H1 (cell line): ENCODE results near the gene GCNA. TPM values are rescaled to one million over a fixed set of nuclear protein-coding genes. Genes with fewer than 3 reads are reported as not detected.

ENCODE experiments used
- CTCF ChIA-PET: fragments of 300-600 bp; sonication (Branson Sonifier 250); formaldehyde crosslinking; loops from one replicate; lab custom pipeline; 2021; ENCODE audit not compliant: partially characterized antibody; lab: Charles Lee
- POLR2A ChIA-PET: fragments of 300-600 bp; sonication (Branson Sonifier 250); formaldehyde crosslinking; loops from one replicate; lab custom pipeline; 2021; ENCODE audit warnings: inconsistent platforms; ENCODE audit not compliant: partially characterized antibody; lab: Charles Lee
- DNase-seq, 2 experiments: peaks; one replicate each; pipeline versions ENCODE4 v3.0.0 to v3.0.0-alpha.2; 2010 to 2022; ENCODE audit warnings: low spot score in 2 of 2, low read depth in 1 of 2, mixed read lengths in 1 of 2
- FAIRE-seq: peaks from 2 replicates; lab custom pipeline; 2011; peaks lifted over from hg19 to GRCh38; lab: Jason Lieb, UNC
- H2AFZ ChIP-seq: 2 replicates; pipeline ENCODE4 v1.8.1; 2012; ENCODE audit warnings: low read length, inconsistent platforms
- H2AK5ac ChIP-seq: 2 replicates; pipeline ENCODE4 v1.6.1; 2013; ENCODE audit warnings: low read depth, low read length
- H2BK120ac ChIP-seq: replicated peaks from 2 replicates; pipeline ENCODE3; 2013; ENCODE audit warnings: low read depth, low read length, inconsistent platforms
- H2BK12ac ChIP-seq: 2 replicates; pipeline ENCODE4 v1.6.1; 2013; ENCODE audit warnings: low read depth, low read length
- H2BK15ac ChIP-seq: 2 replicates; pipeline ENCODE4 v1.6.1; 2013; ENCODE audit warnings: low read length
- H2BK20ac ChIP-seq: 2 replicates; pipeline ENCODE4 v1.6.1; 2013; ENCODE audit warnings: low read length
- H2BK5ac ChIP-seq: 2 replicates; pipeline ENCODE4 v1.6.1; 2013; ENCODE audit warnings: low read depth, low read length
- H3K14ac ChIP-seq: 2 replicates; pipeline ENCODE4 v1.6.1; 2013; ENCODE audit warnings: inconsistent platforms; ENCODE audit not compliant: insufficient read length
- H3K18ac ChIP-seq: 2 replicates; pipeline ENCODE4 v1.6.1; 2013; ENCODE audit warnings: low read length; ENCODE audit errors: extremely low read depth
- H3K23ac ChIP-seq: 2 replicates; pipeline ENCODE4 v1.6.1; 2013; ENCODE audit warnings: inconsistent platforms; ENCODE audit not compliant: insufficient read length
- H3K23me2 ChIP-seq: 2 replicates; pipeline ENCODE4 v1.6.1; 2013; ENCODE audit warnings: low read depth, low read length
- H3K27ac ChIP-seq: 2 replicates; pipeline ENCODE4 v1.6.1; 2011; ENCODE audit warnings: low read depth, low read length, inconsistent platforms
- H3K27me3 ChIP-seq, 4 experiments: replicated peaks in 1 of 4; 1 replicate in 1 of 4; 2 replicates in 3 of 4; pipeline versions ENCODE4 v1.6.1 to v1.8.1; 2011 to 2013; ENCODE audit warnings: low read length in 3 of 4, mild to moderate bottlenecking in 3 of 4, inconsistent platforms in 2 of 4, mixed read lengths in 2 of 4, moderate library complexity in 1 of 4; ENCODE audit not compliant: control insufficient read depth in 3 of 4, insufficient read depth in 3 of 4; ENCODE audit errors: extremely low read depth in 1 of 4
- H3K36me3 ChIP-seq, 4 experiments: 2 replicates each; pipeline versions ENCODE4 v1.6.1 to v1.8.1; 2011 to 2013; ENCODE audit warnings: mild to moderate bottlenecking in 4 of 4, low read length in 3 of 4, moderate library complexity in 2 of 4, control low read depth in 1 of 4, inconsistent platforms in 1 of 4; ENCODE audit not compliant: insufficient read depth in 4 of 4, control insufficient read depth in 2 of 4
- H3K4ac ChIP-seq: replicated peaks from 2 replicates; pipeline ENCODE3; 2013; ENCODE audit warnings: low read length, low read depth, mixed read lengths, inconsistent platforms; ENCODE audit not compliant: insufficient read length
- H3K4me1 ChIP-seq, 4 experiments: replicated peaks in 1 of 4; 1 replicate in 1 of 4; 2 replicates in 3 of 4; pipeline versions ENCODE4 v1.6.1 to v1.8.1; 2011 to 2013; ENCODE audit warnings: low read length in 3 of 4, inconsistent platforms in 2 of 4, mixed read lengths in 1 of 4; ENCODE audit not compliant: insufficient read depth in 4 of 4, control insufficient read depth in 3 of 4
- H3K4me2 ChIP-seq, 2 experiments: 2 replicates each; pipeline versions ENCODE4 v1.6.1 to v1.8.1; 2011 to 2013; ENCODE audit warnings: low read depth in 2 of 2, low read length in 2 of 2, control low read depth in 1 of 2, inconsistent platforms in 1 of 2, mild to moderate bottlenecking in 1 of 2; ENCODE audit not compliant: insufficient read depth in 1 of 2
- H3K4me3 ChIP-seq, 4 experiments: fragments of 200-600, 300-600 bp in 1 of 4; sonication (generic), shearing (Covaris generic), sonication (Bioruptor Twin) in 1 of 4; 2 replicates each; pipeline versions ENCODE4 v1.5.1 to v1.8.1; 2011 to 2016; ENCODE audit warnings: low read length in 4 of 4, low read depth in 3 of 4, control low read depth in 2 of 4, inconsistent platforms in 2 of 4, mild to moderate bottlenecking in 2 of 4, mixed read lengths in 1 of 4, moderate library complexity in 1 of 4; ENCODE audit not compliant: insufficient read depth in 2 of 4; ENCODE audit errors: extremely low read depth in 1 of 4
- H3K56ac ChIP-seq: replicated peaks from 2 replicates; pipeline ENCODE3; 2013; ENCODE audit warnings: low read depth, mild to moderate bottlenecking, mixed read lengths, low read length, inconsistent platforms; ENCODE audit not compliant: insufficient read length
- H3K79me1 ChIP-seq: 2 replicates; pipeline ENCODE4 v1.6.1; 2013; ENCODE audit warnings: low read depth, low read length, control low read depth
- H3K79me2 ChIP-seq, 2 experiments: 2 replicates each; pipeline versions ENCODE4 v1.6.1 to v1.8.1; 2012 to 2013; ENCODE audit warnings: low read length in 2 of 2, mild to moderate bottlenecking in 2 of 2, inconsistent platforms in 1 of 2; ENCODE audit not compliant: insufficient read depth in 2 of 2, control insufficient read depth in 1 of 2
- H3K9ac ChIP-seq, 4 experiments: replicated peaks in 1 of 4; 1 replicate in 1 of 4; 2 replicates in 3 of 4; pipeline versions ENCODE4 v1.6.1 to v1.8.1; 2011 to 2013; ENCODE audit warnings: low read depth in 3 of 4, low read length in 3 of 4, control low read depth in 2 of 4, mild to moderate bottlenecking in 2 of 4, moderate library complexity in 2 of 4, inconsistent platforms in 1 of 4; ENCODE audit errors: extremely low read depth in 1 of 4
- H3K9me3 ChIP-seq, 2 experiments: 2 replicates each; pipeline versions ENCODE4 v1.6.1 to v1.8.1; 2012 to 2013; ENCODE audit warnings: mild to moderate bottlenecking in 2 of 2, moderate library complexity in 2 of 2, control low read depth in 1 of 2, inconsistent platforms in 1 of 2, low read depth in 1 of 2, low read length in 1 of 2, mixed read lengths in 1 of 2; ENCODE audit not compliant: insufficient read depth in 2 of 2
- H4K20me1 ChIP-seq, 2 experiments: replicated peaks in 1 of 2; 2 replicates each; pipeline versions ENCODE3 to v1.8.1; 2011 to 2013; ENCODE audit warnings: inconsistent platforms in 2 of 2, low read length in 2 of 2, mild to moderate bottlenecking in 1 of 2; ENCODE audit not compliant: insufficient read depth in 2 of 2, control insufficient read depth in 1 of 2
- H4K5ac ChIP-seq: 2 replicates; pipeline ENCODE4 v1.6.1; 2013; ENCODE audit warnings: low read length, low read depth, mixed read lengths, inconsistent platforms; ENCODE audit not compliant: insufficient read length
- H4K8ac ChIP-seq: 2 replicates; pipeline ENCODE4 v1.8.0; 2013; ENCODE audit warnings: mild to moderate bottlenecking, moderate library complexity, low read length, inconsistent platforms; ENCODE audit not compliant: insufficient read depth; ENCODE audit errors: extremely low read depth
- H4K91ac ChIP-seq: replicated peaks from 2 replicates; pipeline ENCODE3; 2013; ENCODE audit warnings: low read length, mixed read lengths, inconsistent platforms; ENCODE audit not compliant: insufficient read length
- ATF3 ChIP-seq: IDR thresholded peaks from 2 replicates; pipeline ENCODE4 v1.6.1; 2011; ENCODE audit warnings: low read depth, mild to moderate bottlenecking, low read length; ENCODE audit not compliant: insufficient read depth
- EZH2 ChIP-seq: fragments of 200-600 bp; sonication (generic); IDR thresholded peaks from 2 replicates; pipeline ENCODE4 v1.7.1; 2012; ENCODE audit warnings: low read depth, mild to moderate bottlenecking, moderate library complexity, low read length, inconsistent platforms; ENCODE audit not compliant: severe bottlenecking
- HDAC6 ChIP-seq: IDR thresholded peaks from one replicate; pipeline ENCODE4 v1.7.1; 2012; ENCODE audit warnings: low read depth, mild to moderate bottlenecking, inconsistent platforms, low read length, moderate library complexity
- SAP30 ChIP-seq: fragments of 300-600 bp; sonication (generic); IDR thresholded peaks from 2 replicates; pipeline ENCODE4 v1.7.1; 2012; ENCODE audit warnings: low read length, moderate library complexity, mild to moderate bottlenecking, inconsistent platforms; ENCODE audit not compliant: insufficient read depth, insufficient replicate concordance
- SUZ12 ChIP-seq: fragments of 200-600 bp; sonication (generic); IDR thresholded peaks from 2 replicates; pipeline ENCODE4 v1.6.1; 2012; ENCODE audit warnings: mild to moderate bottlenecking, inconsistent platforms, low read length, moderate library complexity, mixed read lengths
- TCF12 ChIP-seq: IDR thresholded peaks from 2 replicates; pipeline ENCODE4 v1.6.1; 2011; ENCODE audit warnings: low read depth, mild to moderate bottlenecking, low read length
- WGBS, 2 experiments: shearing (Covaris generic) in 1 of 2; methylation state at CpG; one replicate each; pipeline versions ENCODE4 v1.1.6 to v1.1.7; 2013 to 2015; ENCODE audit warnings: low lambda C conversion rate in 2 of 2, mixed read lengths in 2 of 2, inconsistent platforms in 1 of 2, low coverage in 1 of 2, missing lambda C conversion rate in 1 of 2; ENCODE audit not compliant: insufficient replicate concordance in 2 of 2, insufficient coverage in 1 of 2, insufficient read length in 1 of 2; ENCODE audit errors: extremely low coverage in 1 of 2, missing lambda C conversion rate in 1 of 2; 5-methylcytosine and 5-hydroxymethylcytosine counted together
- polyA plus RNA-seq, 7 experiments: library from polyadenylated mRNA; depleted of rRNA in 3 of 7; stranded (reverse) in 5 of 7; unstranded in 2 of 7; fragments of >200 nt in 5 of 7; fragments of 200-250 nt in 2 of 7; gene quantifications; 1 replicate in 5 of 7; 2 replicates in 1 of 7; 4 replicates in 1 of 7; pipeline versions ENCODE4 v1.2.1 to v1.2.3, GENCODE V29; 2011 to 2013; ENCODE audit warnings: missing spikeins in 2 of 7, mixed read lengths in 2 of 7
- total RNA-seq: library from RNA; stranded (reverse); fragmentation: NEBNext Ultra II Directional; extraction: Animal tissue kit (Norgen Biotek cat#: 25700); gene quantifications from 2 replicates; pipeline ENCODE4 v1.2.1, GENCODE V29; 2021

Gene GCNA
- total and polyA plus RNA-seq, 2 of the 8 experiments (the other 6 are each of a cell fraction or from before 2014, with no cell fraction given), result 0.41 to 0.95 TPM

DNA sequence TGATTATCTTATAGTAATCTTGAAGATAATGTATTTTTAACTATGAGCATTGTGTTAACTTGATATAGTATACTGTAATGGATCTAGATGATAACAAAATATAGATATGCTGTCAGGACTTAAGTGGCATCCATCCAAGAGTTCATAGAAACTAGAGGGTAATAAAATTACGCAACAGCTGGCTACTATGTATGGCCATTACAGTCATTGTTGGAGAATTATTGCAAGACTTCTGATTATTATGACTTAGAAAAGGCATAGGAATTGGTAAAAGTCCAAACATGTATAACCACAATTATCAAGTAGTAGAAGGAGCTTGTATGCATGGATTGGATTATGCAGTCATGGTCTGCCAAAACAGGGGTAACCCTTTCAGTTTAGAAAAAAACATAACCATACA, 35.8 kb upstream of the GCNA start:
- H2AFZ ChIP-seq, result no peak overlapping the region
- peaks cover 12 to 27% of the 10 kb centered on the region in 2 experiments for H4K20me1 ChIP-seq
- no peak for TF ChIP-seq SUZ12
- TF ChIP-seq HDAC6, result no peak
- no peak for TF ChIP-seq SAP30
- TF ChIP-seq EZH2, result no peak
- no peak for TF ChIP-seq TCF12
- TF ChIP-seq ATF3, result no peak
- peaks cover 0 to 4% (median 1%) of the 10 kb centered on the region in 4 experiments; a peak in 2 of 7 replicates for H3K4me1 ChIP-seq
- 100% methylated on average over 1 of the region's 1 CpG; no CpG with 5 or more reads in 1 of the 2 experiments for WGBS, 2 experiments
- H3K27me3 ChIP-seq, result no peaks in the 10 kb centered on the region
- H3K14ac ChIP-seq, result no peak overlapping the region
- peaks cover 20 to 99% of the 10 kb centered on the region in 2 experiments for H3K79me2 ChIP-seq
- no peak overlapping the region for H2BK5ac ChIP-seq
- ChIA-PET CTCF (interaction anchor here (0.5 to 0.9 kb wide), 2 partner anchors 18 to 79 kb away, joined by 3 read pairs; no protein-coding TSS in a partner anchor), POLR2A (interaction anchor here (0.6 to 7.0 kb wide), 4 partner anchors 9 to 107 kb away, joined by 3 to 60 read pairs (median 4); partner anchors contain the start of gene OGT)
- no peak overlapping the region for H3K4me2 ChIP-seq
- no peak overlapping the region for H4K8ac ChIP-seq
- H3K27ac ChIP-seq, result no peak overlapping the region
- no peak overlapping the region for H2AK5ac ChIP-seq
- H2BK20ac ChIP-seq, result no peak overlapping the region
- H3K9me3 ChIP-seq, result no peaks in the 10 kb centered on the region
- H3K4me3 ChIP-seq, result no peak overlapping the region
- no peak overlapping the region for H2BK15ac ChIP-seq
- H3K36me3 ChIP-seq, result peaks cover 2 to 64% (median 13%) of the 10 kb centered on the region in 4 experiments; a peak in 7 of 8 replicates
- DNase-seq (no peak), FAIRE-seq (no peak)
- H3K4ac ChIP-seq, result no peak overlapping the region
- H3K18ac ChIP-seq, result no peak overlapping the region
- no peak overlapping the region for H2BK12ac ChIP-seq
- H3K56ac ChIP-seq, result no peak overlapping the region
- H3K23me2 ChIP-seq, result no peaks in the 10 kb centered on the region
- no peak overlapping the region for H2BK120ac ChIP-seq
- H3K9ac ChIP-seq, result no peak overlapping the region
- H4K91ac ChIP-seq, result no peak overlapping the region
- H4K5ac ChIP-seq, result no peak overlapping the region
- H3K23ac ChIP-seq, result no peak overlapping the region
- no peaks in the 10 kb centered on the region for H3K79me1 ChIP-seq
